ENCODE measurements around the gene SDHB. TPM values are rescaled to one million over a fixed set of nuclear protein-coding genes. Genes with fewer than 3 reads are reported as not detected.

Gene SDHB
- total and polyA plus RNA-seq, 2 of the 8 experiments (the other 6 are each of a cell fraction or from before 2014, with no cell fraction given) = 84.0 to 98.7 TPM

- Histone ChIP-seq H3K4me3 (ENCODE audit: extremely low read depth in 1 of 4, insufficient read depth in 2 of 4, low read depth in 3 of 4, low read length in 4 of 4) (peak overlapping the region; percentile 83 to 99 (median 90)), H3K23me2 (ENCODE audit: low read depth, low read length) (peaks cover 5% of the 10 kb centered on the region), H3K9me3 (ENCODE audit: insufficient read depth in 2 of 2, low read depth in 1 of 2, low read length in 1 of 2) (no peaks in the 10 kb centered on the region), H3K56ac (replicated peaks; ENCODE audit: insufficient read length, low read depth, low read length) (no peak overlapping the region), H3K79me1 (ENCODE audit: low read depth, low read length) (peaks cover 5% of the 10 kb centered on the region; the same call in 1 of the 2 replicates), H3K23ac (ENCODE audit: insufficient read length) (no peak overlapping the region), H3K4ac (replicated peaks; ENCODE audit: insufficient read length, low read depth, low read length) (peak overlapping the region; percentile 17), H2BK15ac (ENCODE audit: low read length) (no peak overlapping the region), H2AK5ac (ENCODE audit: low read depth, low read length) (peak overlapping the region; percentile 86; the same call in 1 of the 2 replicates), H4K8ac (ENCODE audit: extremely low read depth, insufficient read depth, low read length) (no peak overlapping the region), H2BK20ac (ENCODE audit: low read length) (no peak overlapping the region), H3K4me2 (ENCODE audit: insufficient read depth in 1 of 2, low read depth in 2 of 2, low read length in 2 of 2) (peak overlapping the region; percentile 90 to 91), H2BK5ac (ENCODE audit: low read depth, low read length) (peak overlapping the region; percentile 87), H3K4me1 (replicated peaks in 1 of 4; ENCODE audit: control insufficient read depth in 3 of 4, insufficient read depth in 4 of 4, low read length in 3 of 4) (peaks cover 0 to 7% (median 0%) of the 10 kb centered on the region in 4 experiments; a peak in 1 of 7 replicates), H3K36me3 (ENCODE audit: control insufficient read depth in 2 of 4, insufficient read depth in 4 of 4, low read length in 3 of 4) (peaks cover 0 to 10% (median 6%) of the 10 kb centered on the region in 4 experiments; a peak in 6 of 8 replicates), H3K79me2 (ENCODE audit: control insufficient read depth in 1 of 2, insufficient read depth in 2 of 2, low read length in 2 of 2) (peaks cover 10 to 39% of the 10 kb centered on the region in 2 experiments), H3K27ac (ENCODE audit: low read depth, low read length) (no peak overlapping the region), H4K5ac (ENCODE audit: insufficient read length, low read depth, low read length) (no peak overlapping the region), H4K91ac (replicated peaks; ENCODE audit: insufficient read length, low read length) (no peak overlapping the region), H3K18ac (ENCODE audit: extremely low read depth, low read length) (no peak overlapping the region), H3K9ac (replicated peaks in 1 of 4; ENCODE audit: extremely low read depth in 1 of 4, low read depth in 3 of 4, low read length in 3 of 4) (peak overlapping the region; percentile 10 to 87 (median 83)), H4K20me1 (replicated peaks in 1 of 2; ENCODE audit: control insufficient read depth in 1 of 2, insufficient read depth in 2 of 2, low read length in 2 of 2) (no peaks in the 10 kb centered on the region), H3K27me3 (replicated peaks in 1 of 4; ENCODE audit: control insufficient read depth in 3 of 4, extremely low read depth in 1 of 4, insufficient read depth in 3 of 4, low read length in 3 of 4) (no peaks in the 10 kb centered on the region), H2AFZ (ENCODE audit: low read length) (no peak overlapping the region), H2BK120ac (replicated peaks; ENCODE audit: low read depth, low read length) (no peak overlapping the region), H3K14ac (ENCODE audit: insufficient read length) (no peak overlapping the region), H2BK12ac (ENCODE audit: low read depth, low read length) (0 out of 2 replicates have a peak overlapping the region, but pooled peaks have one; percentile 39)
- ChIA-PET CTCF (ENCODE audit: partially characterized antibody) (no interaction called here), POLR2A (ENCODE audit: partially characterized antibody) (no interaction called here)
- FAIRE-seq (no peak), DNase-seq (ENCODE audit: low read depth in 1 of 2, low spot score in 2 of 2) (no peak)
- WGBS, 2 experiments (ENCODE audit: extremely low coverage in 1 of 2, insufficient coverage in 1 of 2, insufficient read length in 1 of 2, insufficient replicate concordance in 2 of 2, low coverage in 1 of 2, low lambda C conversion rate in 2 of 2, missing lambda C conversion rate in 1 of 2) = 20% methylated on average over 12 of the region's 12 CpGs; no CpG with 5 or more reads in 1 of the 2 experiments
- TF ChIP-seq KDM5A (IDR thresholded peaks at IDR 0.05; ENCODE audit: low read length) (no peak), CEBPB (IDR thresholded peaks at IDR 0.05; ENCODE audit: low read depth, low read length) (no peak), HDAC2 (IDR thresholded peaks at IDR 0.05; ENCODE audit: borderline replicate concordance in 1 of 2, low read depth in 2 of 2, low read length in 2 of 2) (no peak), JUND (IDR thresholded peaks at IDR 0.05; ENCODE audit: low read length) (no peak), POLR2AphosphoS5 (IDR thresholded peaks at IDR 0.05; ENCODE audit: low read depth, low read length) (no peak)
These were observed 647 bp downstream of the SDHB start for GRCh38 chr1:17053086-17053684.
